ENCODE measurements around the gene ANXA10. TPM values are rescaled to one million over a fixed set of nuclear protein-coding genes. Genes with fewer than 3 reads are reported as not detected.

ANXA10 gene
- total and polyA plus RNA-seq, 2 of the 8 experiments (the other 6 are each of a cell fraction or from before 2014, with no cell fraction given): not detected

GRCh38 chr4:168164915-168165548, 72.7 kb downstream of the ANXA10 start:
- H3K23me2 ChIP-seq (ENCODE audit: low read depth, low read length): no peaks in the 10 kb centered on the region
- H3K27ac ChIP-seq (ENCODE audit: low read depth, low read length): no peak overlapping the region
- H4K20me1 ChIP-seq (replicated peaks in 1 of 2; ENCODE audit: control insufficient read depth in 1 of 2, insufficient read depth in 2 of 2, low read length in 2 of 2): no peaks in the 10 kb centered on the region
- no peak overlapping the region for H3K4me2 ChIP-seq (ENCODE audit: insufficient read depth in 1 of 2, low read depth in 2 of 2, low read length in 2 of 2)
- no peak overlapping the region for H2BK20ac ChIP-seq (ENCODE audit: low read length)
- no peaks in the 10 kb centered on the region; a peak in 1 of 7 replicates for H3K4me1 ChIP-seq (replicated peaks in 1 of 4; ENCODE audit: control insufficient read depth in 3 of 4, insufficient read depth in 4 of 4, low read length in 3 of 4)
- FAIRE-seq (no peak), DNase-seq (ENCODE audit: low read depth in 1 of 2, low spot score in 2 of 2) (no peak)
- H3K23ac ChIP-seq (ENCODE audit: insufficient read length): no peak overlapping the region
- H2AK5ac ChIP-seq (ENCODE audit: low read depth, low read length): no peak overlapping the region
- H4K8ac ChIP-seq (ENCODE audit: extremely low read depth, insufficient read depth, low read length): no peak overlapping the region
- no peak overlapping the region for H2BK15ac ChIP-seq (ENCODE audit: low read length)
- H3K79me1 ChIP-seq (ENCODE audit: low read depth, low read length): no peaks in the 10 kb centered on the region
- H3K79me2 ChIP-seq (ENCODE audit: control insufficient read depth in 1 of 2, insufficient read depth in 2 of 2, low read length in 2 of 2): no peaks in the 10 kb centered on the region
- no peak overlapping the region for H3K18ac ChIP-seq (ENCODE audit: extremely low read depth, low read length)
- no peak overlapping the region for H2BK12ac ChIP-seq (ENCODE audit: low read depth, low read length)
- no peaks in the 10 kb centered on the region for H3K36me3 ChIP-seq (ENCODE audit: control insufficient read depth in 2 of 4, insufficient read depth in 4 of 4, low read length in 3 of 4)
- H3K27me3 ChIP-seq (replicated peaks in 1 of 4; ENCODE audit: control insufficient read depth in 3 of 4, extremely low read depth in 1 of 4, insufficient read depth in 3 of 4, low read length in 3 of 4): no peaks in the 10 kb centered on the region
- H4K5ac ChIP-seq (ENCODE audit: insufficient read length, low read depth, low read length): no peak overlapping the region
- H3K9me3 ChIP-seq (ENCODE audit: insufficient read depth in 2 of 2, low read depth in 1 of 2, low read length in 1 of 2): 0 out of 4 replicates have a peak, but pooled peaks cover 0 to 3% of the 10 kb centered on the region in 2 experiments
- no peak overlapping the region for H3K9ac ChIP-seq (replicated peaks in 1 of 4; ENCODE audit: extremely low read depth in 1 of 4, low read depth in 3 of 4, low read length in 3 of 4)
- TF ChIP-seq TAF1 (IDR thresholded peaks at IDR 0.05; ENCODE audit: low read depth, low read length): no peak
- no peak for TF ChIP-seq GABPA (IDR thresholded peaks at IDR 0.05; ENCODE audit: borderline replicate concordance, insufficient read depth, low read length)
- no peak for TF ChIP-seq NRF1 (IDR thresholded peaks at IDR 0.05; ENCODE audit: low read depth, low read length)
- TF ChIP-seq EGR1 (IDR thresholded peaks at IDR 0.05; ENCODE audit: borderline replicate concordance, low read depth, low read length): no peak
- POLR2A ChIA-PET (ENCODE audit: partially characterized antibody): no interaction called here
- H2BK120ac ChIP-seq (replicated peaks; ENCODE audit: low read depth, low read length): no peak overlapping the region
- CTCF ChIA-PET (ENCODE audit: partially characterized antibody): interaction anchor here (1.0 to 1.7 kb wide), 3 partner anchors 8 to 387 kb away, joined by 3 to 4 read pairs (median 3); no protein-coding TSS in a partner anchor
- no peak overlapping the region for H3K56ac ChIP-seq (replicated peaks; ENCODE audit: insufficient read length, low read depth, low read length)
- H2BK5ac ChIP-seq (ENCODE audit: low read depth, low read length): no peak overlapping the region
- H3K14ac ChIP-seq (ENCODE audit: insufficient read length): no peak overlapping the region
- no peak overlapping the region for H2AFZ ChIP-seq (ENCODE audit: low read length)
- H4K91ac ChIP-seq (replicated peaks; ENCODE audit: insufficient read length, low read length): no peak overlapping the region
- H3K4ac ChIP-seq (replicated peaks; ENCODE audit: insufficient read length, low read depth, low read length): no peak overlapping the region
- no peak overlapping the region for H3K4me3 ChIP-seq (ENCODE audit: extremely low read depth in 1 of 4, insufficient read depth in 2 of 4, low read depth in 3 of 4, low read length in 4 of 4)
- WGBS, 2 experiments (ENCODE audit: extremely low coverage in 1 of 2, insufficient coverage in 1 of 2, insufficient read length in 1 of 2, insufficient replicate concordance in 2 of 2, low coverage in 1 of 2, low lambda C conversion rate in 2 of 2, missing lambda C conversion rate in 1 of 2): 78% methylated on average over 1 of the region's 1 CpG; no CpG with 5 or more reads in 1 of the 2 experiments

Data from H1 (cell line).